ENCODE measurements around the gene NPAS2. TPM values are rescaled to one million over a fixed set of nuclear protein-coding genes. Genes with fewer than 3 reads are reported as not detected.

Gene NPAS2
- total RNA-seq, 1 donor from 2014 or later = 8.2 TPM

DNA sequence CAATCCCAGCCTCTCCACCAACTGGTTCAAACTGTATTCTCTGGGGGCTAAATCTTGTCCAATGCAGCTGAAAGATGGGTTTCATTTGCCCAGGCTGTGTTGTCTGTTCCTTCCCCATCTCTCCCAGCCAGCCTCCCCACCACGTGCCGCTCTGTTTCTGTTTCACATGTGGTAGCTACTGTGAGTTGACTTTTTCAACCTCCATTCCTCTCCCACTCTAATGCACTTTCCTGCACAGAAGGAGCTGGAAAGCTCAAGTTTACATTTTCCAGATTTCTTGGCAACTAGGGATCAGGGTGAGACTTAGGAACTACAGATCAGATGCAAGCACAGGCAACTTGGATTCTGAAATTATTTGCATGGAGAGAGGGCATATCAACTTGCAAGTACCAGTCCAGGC lies 19.0 kb upstream of the NPAS2 start:
- Histone ChIP-seq H3K4me3 (ENCODE audit: low read depth, low read length) (no peak overlapping the region), H3K27me3 (ENCODE audit: control insufficient read depth, insufficient read depth, low read length) (no peaks in the 10 kb centered on the region), H3K36me3 (ENCODE audit: control insufficient read depth, insufficient read depth, low read length) (no peaks in the 10 kb centered on the region)
- FAIRE-seq (no peak), DNase-seq (ENCODE audit: low read depth) (no peak)
- TF ChIP-seq, protein P1, sequence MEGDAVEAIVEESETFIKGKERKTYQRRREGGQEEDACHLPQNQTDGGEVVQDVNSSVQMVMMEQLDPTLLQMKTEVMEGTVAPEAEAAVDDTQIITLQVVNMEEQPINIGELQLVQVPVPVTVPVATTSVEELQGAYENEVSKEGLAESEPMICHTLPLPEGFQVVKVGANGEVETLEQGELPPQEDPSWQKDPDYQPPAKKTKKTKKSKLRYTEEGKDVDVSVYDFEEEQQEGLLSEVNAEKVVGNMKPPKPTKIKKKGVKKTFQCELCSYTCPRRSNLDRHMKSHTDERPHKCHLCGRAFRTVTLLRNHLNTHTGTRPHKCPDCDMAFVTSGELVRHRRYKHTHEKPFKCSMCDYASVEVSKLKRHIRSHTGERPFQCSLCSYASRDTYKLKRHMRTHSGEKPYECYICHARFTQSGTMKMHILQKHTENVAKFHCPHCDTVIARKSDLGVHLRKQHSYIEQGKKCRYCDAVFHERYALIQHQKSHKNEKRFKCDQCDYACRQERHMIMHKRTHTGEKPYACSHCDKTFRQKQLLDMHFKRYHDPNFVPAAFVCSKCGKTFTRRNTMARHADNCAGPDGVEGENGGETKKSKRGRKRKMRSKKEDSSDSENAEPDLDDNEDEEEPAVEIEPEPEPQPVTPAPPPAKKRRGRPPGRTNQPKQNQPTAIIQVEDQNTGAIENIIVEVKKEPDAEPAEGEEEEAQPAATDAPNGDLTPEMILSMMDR (IDR thresholded peaks at IDR 0.05; ENCODE audit: insufficient read depth, low read length, severe bottlenecking) = no peak

DNA sequence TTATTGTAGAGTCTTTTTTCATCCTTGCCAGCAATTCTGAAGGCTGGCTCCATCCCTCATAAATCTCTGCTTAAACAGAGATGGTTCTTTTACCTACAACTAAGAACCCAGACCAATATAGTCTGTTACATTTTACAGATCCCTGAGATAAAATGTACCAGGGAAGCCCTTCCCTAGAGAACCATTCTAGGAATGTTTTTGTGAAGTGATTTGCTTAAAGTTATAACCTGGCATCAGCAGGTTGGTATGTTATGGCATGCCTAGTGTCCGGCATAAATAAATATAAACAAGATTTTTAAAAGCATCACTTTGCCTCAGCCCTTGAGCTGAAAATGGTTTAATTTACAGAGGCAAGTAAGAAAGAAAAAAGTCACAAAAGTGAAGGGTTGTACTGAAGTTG lies 18.5 kb upstream of the NPAS2 start:
- FAIRE-seq (no peak), DNase-seq (ENCODE audit: low read depth) (no peak)
- no peak overlapping the region for H3K4me3 ChIP-seq (ENCODE audit: low read depth, low read length)
- TF ChIP-seq, protein P1 (IDR thresholded peaks at IDR 0.05; ENCODE audit: insufficient read depth, low read length, severe bottlenecking) = no peak
- no peaks in the 10 kb centered on the region for H3K27me3 ChIP-seq (ENCODE audit: control insufficient read depth, insufficient read depth, low read length)
- no peaks in the 10 kb centered on the region for H3K36me3 ChIP-seq (ENCODE audit: control insufficient read depth, insufficient read depth, low read length)

DNA sequence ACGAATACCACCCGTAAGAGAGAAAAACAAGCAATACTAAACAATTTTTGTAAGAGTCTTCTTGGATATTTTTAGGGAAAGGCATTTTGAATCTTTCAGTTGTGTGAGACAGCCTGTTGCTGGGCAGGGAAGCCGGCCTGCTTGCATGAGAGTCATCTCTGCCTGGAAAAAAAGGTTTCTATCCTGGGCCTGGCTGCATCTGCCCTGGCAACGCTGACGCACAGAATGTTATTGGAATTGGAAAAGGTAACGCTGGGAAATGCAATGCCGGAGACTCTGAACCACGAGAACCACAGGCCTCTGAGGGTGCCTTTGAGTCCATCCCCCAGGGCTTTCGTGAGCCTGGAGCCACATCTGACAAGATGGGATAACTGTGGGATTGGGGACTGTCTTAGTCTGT lies 17.9 kb upstream of the NPAS2 start:
- no peaks in the 10 kb centered on the region for H3K27me3 ChIP-seq (ENCODE audit: control insufficient read depth, insufficient read depth, low read length)
- no peak overlapping the region for H3K4me3 ChIP-seq (ENCODE audit: low read depth, low read length)
- DNase-seq (ENCODE audit: low read depth) (no peak), FAIRE-seq (no peak)
- TF ChIP-seq, protein P1 (IDR thresholded peaks at IDR 0.05; ENCODE audit: insufficient read depth, low read length, severe bottlenecking) = no peak
- H3K36me3 ChIP-seq (ENCODE audit: control insufficient read depth, insufficient read depth, low read length) = no peaks in the 10 kb centered on the region

DNA sequence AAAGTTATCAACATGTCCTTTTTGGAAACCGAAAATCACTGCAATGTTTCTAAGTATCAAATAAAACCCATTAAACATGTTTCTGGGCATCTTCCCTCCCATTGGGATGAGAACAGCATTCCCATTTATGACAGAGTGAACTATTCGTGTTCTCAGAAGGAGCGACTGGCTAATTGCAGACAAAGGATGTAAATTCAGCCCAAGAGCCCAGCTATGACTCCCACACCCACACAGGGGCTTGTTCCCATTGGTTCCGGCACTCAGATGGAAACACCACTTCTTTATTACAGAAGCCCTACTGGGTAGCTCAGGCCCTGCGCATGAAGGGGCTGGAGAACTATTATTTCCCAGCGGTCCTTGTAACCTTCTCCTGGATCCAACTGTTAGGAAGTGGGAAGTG lies 16.6 kb upstream of the NPAS2 start:
- no peaks in the 10 kb centered on the region for H3K36me3 ChIP-seq (ENCODE audit: control insufficient read depth, insufficient read depth, low read length)
- H3K27me3 ChIP-seq (ENCODE audit: control insufficient read depth, insufficient read depth, low read length) = no peaks in the 10 kb centered on the region
- no peak overlapping the region for H3K4me3 ChIP-seq (ENCODE audit: low read depth, low read length)
- no peak for FAIRE-seq
- no peak for DNase-seq (ENCODE audit: low read depth)
- TF ChIP-seq, protein P1 (IDR thresholded peaks at IDR 0.05; ENCODE audit: insufficient read depth, low read length, severe bottlenecking) = no peak

DNA sequence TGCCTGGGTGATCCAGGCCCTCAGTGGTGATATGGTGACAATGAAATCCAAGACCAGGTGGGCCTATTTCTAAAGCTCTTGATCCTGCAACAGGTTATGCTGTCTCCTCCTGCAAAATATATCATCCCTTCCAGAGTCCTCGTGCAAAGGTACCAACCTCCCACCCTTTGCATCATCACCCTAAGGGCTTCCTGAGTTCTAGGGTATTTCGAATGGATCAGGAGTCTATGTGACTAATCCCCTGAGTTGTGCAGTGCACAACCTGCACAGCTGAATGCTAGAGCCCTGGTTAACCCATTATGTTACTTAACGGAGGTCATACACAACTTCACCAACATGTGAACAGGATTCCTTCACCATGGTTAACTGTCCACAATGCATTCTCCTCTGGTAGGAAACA lies 13.4 kb upstream of the NPAS2 start:
- Histone ChIP-seq H3K4me3 (ENCODE audit: low read depth, low read length) (no peak overlapping the region), H3K27me3 (ENCODE audit: control insufficient read depth, insufficient read depth, low read length) (no peaks in the 10 kb centered on the region), H3K36me3 (ENCODE audit: control insufficient read depth, insufficient read depth, low read length) (no peaks in the 10 kb centered on the region)
- FAIRE-seq (no peak), DNase-seq (ENCODE audit: low read depth) (peak; percentile 29)
- TF ChIP-seq, protein P1 (IDR thresholded peaks at IDR 0.05; ENCODE audit: insufficient read depth, low read length, severe bottlenecking) = no peak

DNA sequence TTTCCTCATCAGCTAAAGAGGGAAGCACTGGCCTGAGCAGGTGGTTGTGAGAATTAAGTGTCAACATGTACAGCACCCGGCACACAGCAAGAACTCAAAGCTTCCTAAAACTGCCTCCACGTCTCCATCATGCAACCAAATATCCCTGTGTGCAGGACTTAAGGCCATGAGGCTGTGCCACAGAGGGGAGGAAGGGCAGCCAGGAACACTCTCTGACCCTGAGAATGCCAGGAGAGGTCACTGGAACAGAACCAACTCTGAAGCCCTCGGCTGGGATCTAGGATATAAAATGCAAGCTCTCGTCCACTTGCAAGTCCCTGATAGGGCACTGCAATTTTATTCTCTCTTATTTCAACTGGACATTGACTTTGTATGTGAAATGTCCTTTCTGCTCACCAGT lies 12.2 kb upstream of the NPAS2 start:
- TF ChIP-seq, protein P1 (IDR thresholded peaks at IDR 0.05; ENCODE audit: insufficient read depth, low read length, severe bottlenecking) = no peak
- peak; percentile 32 for FAIRE-seq

More for the DNA sequence above, 12.2 kb upstream of the NPAS2 start:
- DNase-seq (ENCODE audit: low read depth) = no peak
- no peaks in the 10 kb centered on the region for H3K36me3 ChIP-seq (ENCODE audit: control insufficient read depth, insufficient read depth, low read length)
- H3K4me3 ChIP-seq (ENCODE audit: low read depth, low read length) = no peak overlapping the region
- no peaks in the 10 kb centered on the region for H3K27me3 ChIP-seq (ENCODE audit: control insufficient read depth, insufficient read depth, low read length)
